ENCODE measurements around the gene GYS2. TPM values are rescaled to one million over a fixed set of nuclear protein-coding genes. Genes with fewer than 3 reads are reported as not detected.

The GYS2 gene
- total RNA-seq, 4 donors from 2014 or later, result not detected

DNA sequence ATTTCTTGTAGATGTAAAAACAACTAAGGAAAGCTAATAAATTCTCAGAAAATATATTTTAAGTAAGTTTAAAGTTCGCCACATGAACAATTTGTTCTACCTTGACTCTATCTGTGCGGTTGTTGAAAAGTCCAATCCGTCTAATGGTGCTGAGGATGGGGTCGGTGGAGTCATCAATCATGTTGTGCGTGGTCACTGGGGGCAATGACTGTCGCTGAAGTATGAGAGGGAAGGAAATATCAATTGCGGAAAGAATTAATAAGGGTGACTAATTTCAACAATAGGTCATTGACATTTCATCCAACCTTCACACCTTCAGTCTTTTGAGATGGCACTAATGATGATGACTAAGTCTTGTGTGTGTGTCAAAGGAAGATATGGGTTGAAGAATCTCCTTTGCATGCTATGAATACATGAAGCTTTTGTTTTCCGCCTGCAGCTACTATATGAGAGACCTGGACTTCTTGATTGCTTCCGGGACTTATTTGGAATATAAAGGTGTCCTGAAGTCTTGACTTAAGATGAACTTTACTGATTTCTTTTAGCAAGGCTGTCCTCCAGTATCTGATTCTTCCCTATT is 46.5 kb downstream of the GYS2 start:
- no peak for DNase-seq
- Histone ChIP-seq H3K4me1 (no peaks in the 10 kb centered on the region), H3K27me3 (no peaks in the 10 kb centered on the region), H3K27ac (no peak overlapping the region), H3K4me3 (no peak overlapping the region), H3K36me3 (no peaks in the 10 kb centered on the region), H3K9me3 (no peaks in the 10 kb centered on the region)
- TF ChIP-seq, protein P1, sequence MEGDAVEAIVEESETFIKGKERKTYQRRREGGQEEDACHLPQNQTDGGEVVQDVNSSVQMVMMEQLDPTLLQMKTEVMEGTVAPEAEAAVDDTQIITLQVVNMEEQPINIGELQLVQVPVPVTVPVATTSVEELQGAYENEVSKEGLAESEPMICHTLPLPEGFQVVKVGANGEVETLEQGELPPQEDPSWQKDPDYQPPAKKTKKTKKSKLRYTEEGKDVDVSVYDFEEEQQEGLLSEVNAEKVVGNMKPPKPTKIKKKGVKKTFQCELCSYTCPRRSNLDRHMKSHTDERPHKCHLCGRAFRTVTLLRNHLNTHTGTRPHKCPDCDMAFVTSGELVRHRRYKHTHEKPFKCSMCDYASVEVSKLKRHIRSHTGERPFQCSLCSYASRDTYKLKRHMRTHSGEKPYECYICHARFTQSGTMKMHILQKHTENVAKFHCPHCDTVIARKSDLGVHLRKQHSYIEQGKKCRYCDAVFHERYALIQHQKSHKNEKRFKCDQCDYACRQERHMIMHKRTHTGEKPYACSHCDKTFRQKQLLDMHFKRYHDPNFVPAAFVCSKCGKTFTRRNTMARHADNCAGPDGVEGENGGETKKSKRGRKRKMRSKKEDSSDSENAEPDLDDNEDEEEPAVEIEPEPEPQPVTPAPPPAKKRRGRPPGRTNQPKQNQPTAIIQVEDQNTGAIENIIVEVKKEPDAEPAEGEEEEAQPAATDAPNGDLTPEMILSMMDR (IDR thresholded peaks at IDR 0.05), result no peak
- TF ChIP-seq POLR2A (IDR thresholded peaks at IDR 0.05), result no peak
- intact Hi-C loops (cut with DNase I; ENCODE audit: low total_unique reads), result no loop called here

DNA sequence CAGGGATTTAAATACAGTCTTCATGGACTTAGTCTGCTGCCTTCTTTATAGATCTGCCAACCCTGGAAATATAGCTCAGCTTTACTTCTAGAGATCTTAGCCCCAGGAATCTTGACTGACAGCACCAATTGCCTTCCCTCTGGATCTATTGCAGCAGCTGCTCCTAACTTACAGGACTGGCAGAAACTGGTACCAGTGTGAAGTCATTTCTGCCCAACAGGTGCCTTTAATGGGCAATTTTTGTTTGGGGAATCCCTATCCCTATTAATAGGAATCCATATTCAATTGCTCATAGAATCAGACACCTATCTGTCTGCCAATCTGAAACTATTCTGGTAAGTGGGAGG is 51.3 kb downstream of the GYS2 start:
- TF ChIP-seq, protein P1 (IDR thresholded peaks at IDR 0.05), result no peak
- Histone ChIP-seq H3K27ac (no peak overlapping the region), H3K4me1 (peaks cover 0 to 4% of the 10 kb centered on the region in 2 donors)

DNA sequence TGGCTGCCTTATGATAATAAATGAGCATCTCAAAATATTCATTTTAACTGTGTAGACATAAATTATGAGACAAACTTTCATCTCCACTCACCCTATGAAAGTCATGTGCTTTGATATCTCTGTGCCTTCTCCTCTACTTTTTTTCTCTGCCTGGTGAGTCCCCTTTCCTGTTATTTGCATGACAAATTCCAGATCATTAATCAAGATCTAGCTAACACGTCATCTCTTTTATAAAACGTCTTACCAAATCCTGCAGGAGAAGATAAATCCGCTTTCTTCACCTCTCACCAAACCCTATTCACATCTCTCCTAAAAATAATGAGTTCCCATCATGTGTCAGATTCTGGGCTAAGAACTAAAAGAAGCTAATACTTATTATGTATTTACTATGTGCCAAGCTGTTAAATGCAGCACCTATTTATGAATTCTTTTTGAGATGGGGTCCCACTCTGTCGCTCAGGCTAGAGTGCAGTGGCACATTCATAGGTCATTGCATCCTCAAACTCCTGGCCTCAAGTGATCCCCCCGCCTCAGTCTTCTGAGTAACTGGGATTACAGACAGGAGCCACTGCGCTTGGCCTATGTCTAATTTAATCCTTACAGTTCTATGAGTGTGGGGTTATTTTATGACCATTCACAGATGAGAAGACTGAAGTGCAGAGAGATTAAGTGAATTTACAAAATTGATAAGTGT is 51.9 kb downstream of the GYS2 start:
- Histone ChIP-seq H3K4me1 (peaks cover 0 to 4% of the 10 kb centered on the region in 2 donors), H3K4me3 (no peak overlapping the region), H3K27me3 (no peaks in the 10 kb centered on the region), H3K9me3 (no peaks in the 10 kb centered on the region), H3K36me3 (no peaks in the 10 kb centered on the region), H3K27ac (peak overlapping the region in 1 of 2 donors; percentile 28)
- TF ChIP-seq, protein P1 (IDR thresholded peaks at IDR 0.05), result no peak
- no peak for TF ChIP-seq POLR2A (IDR thresholded peaks at IDR 0.05)
- intact Hi-C loops (cut with DNase I; ENCODE audit: low total_unique reads), result no loop called here
- no peak for DNase-seq

More for the DNA sequence above, 51.3 kb downstream of the GYS2 start:
- DNase-seq, result no peak
- Histone ChIP-seq H3K4me3 (no peak overlapping the region), H3K27me3 (no peaks in the 10 kb centered on the region), H3K9me3 (no peaks in the 10 kb centered on the region), H3K36me3 (no peaks in the 10 kb centered on the region)
- intact Hi-C loops (cut with DNase I; ENCODE audit: low total_unique reads), result no loop called here

DNA sequence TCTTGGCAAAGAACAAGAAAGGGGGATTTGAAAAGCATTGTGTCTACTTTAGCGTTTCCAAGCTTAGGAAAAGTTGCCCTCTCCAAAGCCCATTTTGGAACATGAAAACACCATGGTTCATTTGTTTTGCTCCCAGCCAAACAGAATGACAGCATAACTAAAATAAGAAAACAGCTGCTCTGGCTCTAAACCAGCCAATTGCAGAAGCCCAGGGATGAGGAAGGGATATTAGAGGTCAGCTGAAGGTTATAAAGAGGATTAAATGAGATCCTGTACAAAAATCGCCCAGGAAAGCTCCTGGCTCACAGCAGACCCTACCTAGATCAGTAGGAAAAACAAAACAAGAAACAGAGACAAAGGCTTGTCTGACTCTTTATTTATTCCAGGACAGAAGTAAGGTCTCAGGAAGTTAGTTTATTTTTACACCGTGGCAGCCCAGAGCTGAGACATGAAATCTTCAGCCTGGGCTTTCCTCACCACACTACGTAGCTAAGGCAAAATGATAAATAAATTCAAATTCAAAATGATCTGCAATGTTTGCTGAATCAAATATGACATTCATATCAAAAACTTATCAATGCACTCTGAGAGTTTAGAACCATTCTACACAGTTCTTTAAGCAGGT is 52.7 kb downstream of the GYS2 start:
- H3K27me3 ChIP-seq, result no peaks in the 10 kb centered on the region
- intact Hi-C loops (cut with DNase I; ENCODE audit: low total_unique reads), result no loop called here
- peak overlapping the region; percentile 9 to 28 for H3K27ac ChIP-seq

More for the DNA sequence above, 52.7 kb downstream of the GYS2 start:
- Histone ChIP-seq H3K36me3 (no peaks in the 10 kb centered on the region), H3K4me3 (no peak overlapping the region), H3K9me3 (no peaks in the 10 kb centered on the region), H3K4me1 (peaks cover 0 to 4% of the 10 kb centered on the region in 2 donors)
- TF ChIP-seq, protein P1 (IDR thresholded peaks at IDR 0.05), result no peak
- TF ChIP-seq POLR2A (IDR thresholded peaks at IDR 0.05), result no peak
- DNase-seq, result no peak

All from uterus (tissue), 4 donors.